Esophagus squamous epithelium (tissue), 4 donors: ENCODE results near the gene HDAC11.

Experiments used
- CTCF ChIP-seq, 6 experiments: fragments of 450-650 bp in 4 of 6; fragments of 200-600 bp in 2 of 6; sonication (generic) in 2 of 6; IDR thresholded peaks; one replicate each; pipeline ENCODE4 v1.5.1; 2016 to 2019; ENCODE audit warnings: antibody characterized with exemption in 6 of 6, mild to moderate bottlenecking in 4 of 6, moderate library complexity in 4 of 6
- POLR2A ChIP-seq, 4 donors: fragments of 450-650 bp; IDR thresholded peaks; one replicate each; pipeline ENCODE4 v1.6.1; 2017; ENCODE audit warnings: antibody characterized with exemption in 4 of 4, mild to moderate bottlenecking in 4 of 4, moderate library complexity in 3 of 4

GRCh38 chr3:13479332-13479581, 849 bp upstream of the HDAC11 start:
- TF ChIP-seq POLR2A (IDR thresholded peaks at IDR 0.05) (no peak), CTCF (IDR thresholded peaks at IDR 0.05) (no peak)
